HG03439 (cell line): ENCODE results near the gene HOXA1.

Experiments used
- ATAC-seq: cut with Tn5 transposase; IDR thresholded peaks from one replicate; pipeline ENCODE4 v1.9.1; 2021; ENCODE audit warnings: mild to moderate bottlenecking, moderate library complexity; ENCODE audit not compliant: unreplicated experiment

Gene HOXA1

GRCh38 chr7:27106181-27106900, 10.5 kb upstream of the HOXA1 start:
- ATAC-seq = no peak

DNA sequence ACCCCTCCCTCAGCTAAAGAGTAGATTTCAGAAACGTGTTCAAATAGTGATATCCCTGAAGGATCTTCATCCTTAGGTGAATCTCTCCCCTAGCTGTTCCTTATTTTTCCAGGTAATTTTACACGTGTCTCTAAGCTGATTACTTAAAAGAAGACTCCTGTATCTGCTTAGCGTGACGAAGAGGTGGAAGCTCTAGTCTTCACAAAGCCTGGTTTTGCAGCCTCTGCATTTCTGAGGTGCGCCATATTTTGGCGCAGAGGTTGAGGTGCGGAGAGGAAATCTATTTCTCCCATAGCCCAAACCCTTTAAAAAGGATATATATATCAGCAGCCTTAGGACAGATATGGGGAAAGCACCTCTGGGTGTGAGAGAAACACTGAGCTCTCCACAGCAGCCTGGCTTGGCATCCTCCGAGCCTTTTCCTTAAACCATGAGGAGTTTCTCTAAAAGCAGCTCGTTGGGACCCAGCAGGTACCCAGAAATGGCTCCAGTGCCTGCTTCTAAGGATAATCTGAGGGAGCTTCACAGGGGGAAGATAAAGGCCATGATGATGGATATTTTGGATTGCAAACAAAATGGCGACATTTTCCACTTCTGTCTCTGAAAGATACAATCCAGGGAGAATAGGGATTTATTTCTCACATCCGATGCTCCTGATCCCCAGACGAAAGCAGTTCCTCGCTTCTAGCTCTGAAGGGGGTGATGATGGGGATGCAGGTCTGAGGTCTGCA, 9.7 kb upstream of the HOXA1 start:
- ATAC-seq = no peak

DNA sequence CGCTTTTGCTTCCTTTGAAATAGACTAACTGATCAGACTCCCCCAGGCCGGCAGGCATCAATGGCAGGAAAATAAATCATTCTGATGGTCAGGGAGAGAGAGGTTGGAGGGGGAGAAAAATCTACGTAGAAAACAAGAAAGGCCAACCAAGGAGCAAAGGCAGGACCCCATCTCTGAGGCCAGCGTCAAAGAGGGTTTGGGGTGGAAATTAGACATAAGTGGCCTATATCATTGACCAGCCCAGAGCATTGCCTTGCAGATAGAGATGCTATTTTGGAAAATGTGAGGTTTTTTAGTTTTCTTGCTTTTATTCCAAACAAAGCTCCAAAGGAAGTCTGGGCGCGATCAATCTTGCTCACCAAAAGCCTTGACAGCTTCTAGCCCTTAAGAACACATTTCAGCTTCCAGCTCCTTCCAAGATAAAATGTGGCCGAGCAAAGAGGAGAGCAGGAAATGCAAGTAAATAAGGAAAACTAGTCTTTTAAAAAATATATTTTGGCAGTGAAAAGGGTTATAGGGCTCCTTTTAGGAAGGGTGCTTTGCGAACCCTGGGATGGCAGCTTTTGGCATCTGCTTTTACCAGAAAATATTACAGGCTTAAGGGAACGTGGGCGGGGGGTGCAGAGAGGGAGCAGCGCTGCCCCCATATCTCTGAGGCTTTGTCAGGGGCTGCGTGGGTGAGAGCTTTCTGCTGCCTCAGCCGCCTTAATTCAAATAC, 8.7 kb upstream of the HOXA1 start:
- ATAC-seq = no peak

DNA sequence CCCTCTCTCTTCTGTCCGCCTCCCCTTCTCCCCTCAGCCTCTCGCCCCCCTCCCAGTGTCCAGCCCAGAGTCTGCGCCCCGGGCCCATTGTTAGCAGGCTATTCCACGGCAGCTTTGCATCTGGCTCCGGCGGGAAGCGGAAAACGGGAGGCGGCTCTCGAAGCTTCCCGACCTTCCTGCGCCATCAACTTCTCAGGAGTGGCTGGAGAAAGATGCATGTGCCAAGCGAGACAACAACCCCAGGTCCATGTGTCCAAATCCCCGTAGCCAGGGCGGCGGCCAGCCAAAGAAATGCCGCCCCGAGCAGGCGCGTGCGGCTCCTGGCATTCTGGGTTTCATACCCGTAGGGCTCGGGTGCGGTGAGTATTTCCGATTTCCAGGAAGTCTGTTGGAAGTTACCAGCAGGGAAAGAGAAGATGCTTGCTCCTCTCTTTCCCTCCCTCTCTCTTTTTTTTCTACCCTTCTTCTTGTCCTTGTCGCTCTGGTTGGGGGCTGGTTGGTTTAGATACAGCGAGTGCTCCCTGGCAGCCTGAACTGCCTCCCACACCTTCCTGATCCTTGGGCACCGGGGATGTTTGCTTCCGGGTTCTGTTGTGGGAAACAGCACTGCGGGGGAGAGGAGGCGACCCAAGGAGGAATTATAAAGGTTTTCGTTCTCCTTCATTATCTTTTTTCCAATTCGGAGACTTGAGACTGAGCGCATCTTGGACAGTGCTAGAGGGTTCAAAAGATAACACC, 7.9 kb upstream of the HOXA1 start:
- ATAC-seq = no peak

DNA sequence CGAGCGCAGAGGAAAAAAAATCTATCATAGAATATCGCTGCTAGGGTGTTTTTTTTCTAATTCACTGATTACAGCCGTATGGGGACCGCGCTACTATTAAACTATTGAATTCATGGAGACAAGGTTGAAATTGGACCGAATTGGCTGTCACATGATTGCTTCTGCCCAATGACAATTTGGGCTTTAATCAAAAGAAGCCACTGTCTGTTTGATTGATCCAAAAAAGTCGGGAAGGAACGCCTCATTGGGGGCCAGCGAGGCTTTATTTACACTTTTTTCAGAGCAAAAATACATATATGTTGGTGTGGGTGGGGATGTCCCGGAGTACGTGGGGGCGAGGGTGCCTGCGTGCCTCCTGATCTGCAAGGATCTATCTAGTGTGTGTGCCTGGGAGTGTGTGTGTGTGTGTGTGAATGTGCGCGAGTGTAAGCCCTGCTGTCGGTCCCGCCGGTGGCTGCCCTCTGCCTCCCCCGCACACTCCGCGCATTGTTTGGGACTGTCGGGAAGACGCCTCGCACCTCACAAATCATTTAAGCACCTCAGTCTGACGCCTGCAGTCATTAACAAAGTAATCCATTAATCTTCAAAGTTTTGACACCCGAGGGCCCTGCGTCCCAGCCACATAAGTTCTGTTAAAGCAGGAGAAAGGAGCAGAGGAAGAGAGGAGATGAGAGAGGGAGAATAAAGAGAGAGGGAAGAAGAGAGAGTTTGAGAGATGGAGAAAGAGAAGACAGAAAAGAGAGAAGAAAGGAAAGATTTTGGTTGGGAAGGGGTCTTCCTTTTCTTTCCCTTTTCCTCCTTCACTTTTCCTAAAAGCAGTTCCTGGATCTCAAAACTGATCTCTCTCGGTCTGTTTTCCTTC, 7.0 kb upstream of the HOXA1 start, which contains the start of gene HOXA2:
TSS of gene HOXA2 (minus strand) at position 103 of the 862 bp plus-strand sequence. CDS start 183 bp downstream, outside the sequence.
- ATAC-seq = no peak

GRCh38 chr7:27101957-27102580, 6.3 kb upstream of the HOXA1 start:
- no peak for ATAC-seq

- no peak for ATAC-seq
Measured at GRCh38 chr7:27101171-27101956, 5.6 kb upstream of the HOXA1 start.

DNA sequence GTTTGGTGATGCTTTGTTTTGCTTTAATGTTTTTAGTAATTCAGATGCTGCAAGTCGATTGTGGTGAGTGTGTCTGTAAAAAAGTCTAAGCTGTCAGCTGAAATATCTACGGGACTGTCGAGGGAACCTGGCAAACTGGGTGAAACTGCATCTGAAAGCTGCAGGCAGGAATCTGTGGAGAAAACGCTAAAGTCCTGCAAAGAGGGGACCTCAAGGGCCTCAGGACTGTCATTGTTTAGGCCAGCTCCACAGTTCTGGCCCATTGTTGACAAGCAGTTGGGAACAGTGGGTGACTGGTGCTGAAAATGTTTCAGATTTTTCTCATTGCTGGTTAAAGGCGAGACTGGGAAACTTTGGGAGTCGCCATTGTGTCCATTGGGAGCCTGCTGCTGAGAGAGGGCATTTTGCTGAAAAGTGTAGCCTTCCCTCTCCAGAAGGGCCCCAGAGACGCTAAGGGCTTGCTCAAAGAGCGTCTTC, 4.9 kb upstream of the HOXA1 start:
- ATAC-seq = no peak

- no peak for ATAC-seq
Measured at GRCh38 chr7:27099453-27100370, 3.9 kb upstream of the HOXA1 start.

DNA sequence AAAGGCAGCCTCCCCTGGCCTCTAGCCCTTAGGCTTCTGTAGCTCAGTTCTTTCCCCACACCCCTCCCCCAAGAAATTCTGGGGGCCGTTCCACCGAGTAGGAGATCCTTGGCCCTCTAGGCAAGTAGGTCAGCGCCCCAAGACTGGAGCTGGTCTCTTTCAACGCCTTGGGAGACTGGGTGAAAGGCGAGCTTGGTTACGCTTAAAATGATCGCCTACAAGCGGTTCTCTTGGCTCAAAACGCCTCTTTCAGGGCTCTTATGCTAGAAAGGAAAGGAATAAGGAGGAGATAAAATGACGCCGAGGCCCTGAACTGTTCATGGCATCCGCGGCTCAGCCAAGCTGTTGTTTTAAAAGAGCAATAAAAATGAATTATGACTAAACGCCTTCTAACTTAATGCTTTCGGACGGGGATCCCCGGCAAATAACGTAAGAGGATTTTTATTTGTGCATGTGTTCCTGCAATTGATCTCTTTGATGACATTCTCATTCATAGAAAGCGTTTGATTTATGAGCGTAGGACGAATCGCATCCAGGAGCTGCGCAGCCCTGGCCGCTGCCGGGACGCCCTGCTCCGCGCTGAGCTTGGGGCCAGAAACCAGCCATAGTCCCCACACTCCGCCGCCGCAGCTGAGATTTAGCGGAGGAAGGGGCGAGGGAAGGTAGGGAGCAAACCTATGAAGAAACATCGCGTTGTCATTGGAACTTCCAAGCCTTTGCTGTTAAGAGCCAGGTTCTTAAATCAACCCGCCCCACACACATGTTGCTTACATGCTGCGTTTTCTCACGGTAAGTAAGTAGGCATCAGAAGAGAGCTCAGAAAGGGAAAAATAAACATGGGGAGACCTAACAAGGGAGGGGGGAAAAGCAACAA, 3.0 kb upstream of the HOXA1 start:
- no peak for ATAC-seq

DNA sequence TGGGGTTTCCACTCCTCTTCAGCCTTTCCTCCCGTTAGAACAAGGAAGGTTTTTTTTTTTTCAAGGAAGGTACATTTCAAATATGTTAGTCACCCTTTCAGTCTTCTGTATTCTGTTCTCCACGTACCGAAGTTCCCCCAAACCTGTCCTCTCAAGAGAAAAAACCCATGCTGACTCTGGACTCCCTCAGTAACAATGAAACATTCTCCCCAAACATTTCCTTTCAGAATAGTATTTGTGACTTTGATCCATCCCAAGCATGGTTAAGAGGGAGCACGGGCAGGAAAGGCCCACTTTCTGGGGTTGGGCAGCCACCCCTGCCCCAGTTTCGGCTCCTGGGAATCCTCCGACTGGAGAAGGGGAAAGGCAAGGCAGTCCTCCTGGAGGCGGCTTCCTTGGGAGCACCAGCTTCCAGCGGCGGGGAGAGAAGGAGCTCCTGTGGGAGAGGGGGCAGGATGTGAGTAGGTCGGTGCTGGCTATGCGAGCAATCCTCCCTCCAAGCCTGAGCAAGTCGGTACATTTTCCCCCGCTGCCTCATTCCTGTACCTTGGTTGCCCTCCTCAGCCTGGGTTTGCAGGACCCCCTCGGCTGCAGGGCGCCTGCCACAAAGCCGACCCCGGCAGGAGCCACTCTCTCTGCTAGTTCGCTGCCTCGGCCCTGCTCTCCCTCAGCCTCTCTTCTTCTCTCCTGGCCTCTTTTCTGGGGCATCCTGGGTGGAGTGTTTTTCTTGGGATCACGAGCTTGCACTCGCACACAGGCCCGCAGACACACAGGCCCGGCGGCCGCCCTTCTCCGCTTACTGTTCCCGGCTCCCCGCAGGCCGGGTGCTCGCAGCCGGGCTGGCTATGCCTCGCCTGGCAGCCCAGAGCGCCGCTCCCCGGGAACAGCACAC, 2.1 kb upstream of the HOXA1 start:
- no peak for ATAC-seq

DNA sequence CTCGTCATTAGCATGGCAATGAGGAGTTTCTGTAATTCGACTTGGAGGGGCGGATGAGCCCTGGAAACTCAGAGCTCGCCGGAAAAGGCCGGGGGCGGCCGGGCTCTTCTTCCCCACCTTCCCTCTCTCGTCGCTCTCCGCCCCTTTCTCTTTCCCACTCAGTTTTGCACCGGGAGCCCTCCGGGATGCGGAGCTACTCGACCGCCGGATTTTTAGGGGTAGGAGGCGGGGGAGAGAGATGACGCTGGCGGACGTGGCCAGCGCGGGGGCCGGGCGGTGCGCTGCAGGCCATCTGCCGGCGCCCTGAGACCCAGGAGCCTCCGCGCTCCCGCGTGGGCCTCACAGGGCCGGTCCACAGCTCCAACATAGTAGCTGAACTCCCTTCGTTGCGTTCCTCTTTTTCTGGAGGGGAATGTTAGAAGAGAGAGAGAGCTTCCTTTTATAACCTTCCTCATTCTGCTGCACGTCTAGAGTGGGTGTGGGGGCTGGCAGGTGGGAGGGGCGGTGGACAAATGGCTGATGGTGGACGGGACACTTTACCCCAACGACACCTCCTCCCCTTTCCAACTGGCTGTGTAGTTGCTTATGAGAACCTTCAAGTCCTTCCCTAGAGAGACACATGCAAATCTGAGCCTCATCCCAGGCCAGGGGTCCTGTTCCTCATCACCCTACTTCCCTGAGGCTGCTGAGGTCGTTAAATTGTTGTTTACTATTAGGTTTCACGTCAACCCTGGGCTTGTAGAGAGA, 1.1 kb upstream of the HOXA1 start:
- no peak for ATAC-seq

GRCh38 chr7:27095050-27095896, 527 bp downstream of the HOXA1 start:
- no peak for ATAC-seq
